GM12873 (cell line): ENCODE results near the gene OSBPL5.

Experiments
- TF ChIP-seq, protein P1 (sequence below): IDR thresholded peaks from 2 replicates; pipeline ENCODE4 v1.5.1; 2012; ENCODE audit warnings: low read depth, mild to moderate bottlenecking, moderate library complexity, low read length, control low read depth; ENCODE audit not compliant: insufficient read depth; ENCODE audit errors: missing control alignments

The OSBPL5 gene

DNA sequence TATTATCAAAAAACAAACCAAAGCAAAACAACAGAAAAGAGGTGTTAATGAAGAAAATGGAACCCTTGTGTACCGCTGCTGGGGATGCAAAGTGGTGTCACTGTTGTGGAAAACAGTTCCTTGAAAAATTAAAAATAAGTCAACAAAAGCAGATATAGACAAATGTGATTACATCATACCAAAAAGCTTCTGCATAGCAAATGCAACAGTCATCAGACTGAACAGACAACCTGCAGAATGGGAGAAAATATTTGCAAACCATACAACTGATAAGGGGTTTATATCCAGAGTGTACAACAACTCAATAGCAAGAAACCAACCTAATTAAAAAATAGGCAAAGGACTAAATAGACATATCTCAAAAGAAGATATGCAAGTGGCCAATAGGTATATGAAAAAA is 85.0 kb downstream of the OSBPL5 start:
- TF ChIP-seq, protein P1, sequence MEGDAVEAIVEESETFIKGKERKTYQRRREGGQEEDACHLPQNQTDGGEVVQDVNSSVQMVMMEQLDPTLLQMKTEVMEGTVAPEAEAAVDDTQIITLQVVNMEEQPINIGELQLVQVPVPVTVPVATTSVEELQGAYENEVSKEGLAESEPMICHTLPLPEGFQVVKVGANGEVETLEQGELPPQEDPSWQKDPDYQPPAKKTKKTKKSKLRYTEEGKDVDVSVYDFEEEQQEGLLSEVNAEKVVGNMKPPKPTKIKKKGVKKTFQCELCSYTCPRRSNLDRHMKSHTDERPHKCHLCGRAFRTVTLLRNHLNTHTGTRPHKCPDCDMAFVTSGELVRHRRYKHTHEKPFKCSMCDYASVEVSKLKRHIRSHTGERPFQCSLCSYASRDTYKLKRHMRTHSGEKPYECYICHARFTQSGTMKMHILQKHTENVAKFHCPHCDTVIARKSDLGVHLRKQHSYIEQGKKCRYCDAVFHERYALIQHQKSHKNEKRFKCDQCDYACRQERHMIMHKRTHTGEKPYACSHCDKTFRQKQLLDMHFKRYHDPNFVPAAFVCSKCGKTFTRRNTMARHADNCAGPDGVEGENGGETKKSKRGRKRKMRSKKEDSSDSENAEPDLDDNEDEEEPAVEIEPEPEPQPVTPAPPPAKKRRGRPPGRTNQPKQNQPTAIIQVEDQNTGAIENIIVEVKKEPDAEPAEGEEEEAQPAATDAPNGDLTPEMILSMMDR = no peak

DNA sequence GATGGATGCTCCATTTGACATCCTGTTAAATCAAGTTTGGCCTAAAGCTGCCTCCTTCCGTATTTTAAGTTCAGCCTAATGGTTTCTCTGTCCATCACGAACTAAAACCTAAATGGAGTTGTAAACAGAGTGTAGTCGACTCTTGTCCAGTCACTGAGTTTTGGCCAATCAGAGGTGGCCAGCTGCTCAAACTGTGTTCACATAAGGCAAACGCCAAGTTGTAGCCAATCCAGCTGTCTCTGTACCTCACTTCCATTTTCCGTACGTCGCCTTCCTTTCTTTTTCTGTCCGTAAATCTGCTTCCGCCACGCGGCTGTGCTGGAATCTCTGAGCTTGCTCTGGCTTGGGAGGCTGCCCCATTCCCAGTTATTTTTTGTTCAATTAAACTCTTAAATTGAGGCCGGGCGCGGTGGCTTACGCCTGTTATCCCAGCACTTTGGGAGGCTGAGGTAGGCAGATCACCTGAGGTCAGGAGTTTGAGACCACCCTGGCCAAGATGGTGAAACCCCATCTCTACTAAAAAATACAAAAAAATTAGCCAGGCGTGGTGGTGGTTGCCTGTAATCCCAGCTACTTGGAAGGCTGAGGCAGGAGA is 87.2 kb downstream of the OSBPL5 start:
- TF ChIP-seq, protein P1 = no peak

DNA sequence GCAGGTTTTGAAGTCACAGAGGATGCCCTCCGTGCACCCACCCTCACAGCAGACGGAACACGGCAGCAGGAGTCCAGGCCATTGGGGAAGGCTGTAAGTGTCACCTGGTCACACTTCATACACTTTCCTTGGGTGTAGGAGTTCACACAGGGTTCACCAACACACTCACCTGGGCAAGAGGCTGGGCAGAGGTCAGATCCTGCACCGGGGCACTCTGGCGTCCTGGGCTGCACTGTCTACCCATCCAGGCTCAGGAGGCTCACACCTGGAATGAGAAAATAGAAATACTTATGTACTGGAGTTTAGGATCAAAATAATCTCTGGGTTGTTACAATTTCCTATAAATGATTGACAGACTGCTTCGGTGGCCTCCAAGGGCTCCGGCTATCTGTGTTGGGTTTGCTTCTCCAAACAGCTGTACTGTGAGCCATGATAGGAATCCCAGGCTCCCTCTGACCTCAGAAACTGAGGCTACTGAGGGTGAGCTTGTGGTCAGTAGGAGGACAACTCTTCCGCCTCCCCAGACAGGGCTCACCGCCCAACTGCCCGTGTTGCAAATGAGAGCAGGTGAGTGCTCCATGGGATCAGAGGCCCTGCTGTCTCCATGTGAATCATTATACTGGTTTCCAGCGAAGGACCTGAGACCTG is 87.8 kb downstream of the OSBPL5 start:
- TF ChIP-seq, protein P1 = no peak

DNA sequence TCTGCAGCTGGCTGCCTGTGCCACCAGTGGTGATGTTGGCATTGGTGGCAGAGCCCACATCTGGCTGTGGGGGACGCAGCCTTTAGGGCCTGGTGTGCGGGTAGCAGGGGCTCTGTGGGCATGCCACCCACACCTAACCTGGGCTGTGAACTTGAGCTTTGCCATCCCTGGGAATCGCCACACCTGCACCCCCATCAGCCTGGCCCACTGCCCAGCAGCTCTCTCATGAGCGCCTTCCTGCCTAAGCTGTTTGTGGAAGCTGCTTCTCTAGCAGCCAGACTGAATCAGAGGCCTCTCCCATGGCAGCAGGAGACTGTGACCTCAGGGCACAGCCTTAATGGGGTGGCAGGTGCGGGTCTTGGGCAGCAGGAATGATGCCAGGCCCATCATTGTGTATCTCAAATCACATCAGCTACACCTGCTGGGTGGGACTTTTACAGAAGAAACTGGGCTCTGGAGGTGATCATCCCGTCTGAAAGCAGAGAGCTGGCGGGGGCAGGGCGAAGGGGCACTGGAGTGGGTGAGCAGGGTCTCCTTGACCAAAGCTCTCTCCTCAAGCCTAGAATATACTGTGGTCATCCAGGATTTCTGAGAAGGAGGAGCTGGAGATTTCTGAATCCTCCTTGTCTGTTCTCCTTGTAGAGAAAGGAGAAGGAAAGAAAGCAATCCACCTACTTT is 90.1 kb downstream of the OSBPL5 start:
- TF ChIP-seq, protein P1 = no peak

DNA sequence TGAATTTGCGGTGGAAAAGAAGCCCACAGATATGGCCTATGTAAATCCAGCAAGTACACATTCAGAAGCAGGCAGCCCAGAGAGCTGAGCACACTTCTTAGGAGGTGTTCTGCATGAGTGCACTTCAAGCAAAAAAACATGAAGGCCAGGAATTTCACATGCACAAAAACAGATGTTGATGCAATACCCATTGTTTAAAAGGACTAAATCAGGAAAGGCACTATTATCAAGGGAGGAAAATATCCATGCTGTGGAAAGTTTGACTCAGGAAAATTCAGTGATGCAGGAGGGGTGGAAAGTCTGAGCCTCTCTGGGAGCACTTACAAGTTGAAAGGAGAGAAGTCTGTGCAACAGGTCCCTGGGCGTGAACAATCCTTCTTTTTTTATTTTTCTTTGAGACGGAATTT is 92.1 kb downstream of the OSBPL5 start:
- TF ChIP-seq, protein P1 = no peak

DNA sequence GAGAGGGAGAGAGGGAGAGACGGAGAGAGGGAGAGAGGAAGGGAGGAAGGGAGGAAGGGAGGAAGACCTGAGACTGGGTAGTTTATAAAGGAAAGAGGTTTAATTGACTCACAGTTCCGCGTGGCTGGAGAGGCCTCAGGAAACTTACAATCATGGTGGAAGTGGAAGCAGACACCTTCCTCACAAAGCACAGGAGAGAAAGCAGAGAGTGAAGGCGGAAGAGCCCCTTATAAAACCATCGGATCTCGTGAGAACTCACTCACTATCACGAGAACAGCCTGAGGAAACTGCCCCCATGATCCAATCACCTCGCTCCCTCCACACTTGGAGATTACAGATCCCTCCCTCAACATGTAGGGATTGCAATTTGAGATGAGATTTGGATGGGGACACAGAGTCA is 95.7 kb downstream of the OSBPL5 start:
- TF ChIP-seq, protein P1 = no peak

DNA sequence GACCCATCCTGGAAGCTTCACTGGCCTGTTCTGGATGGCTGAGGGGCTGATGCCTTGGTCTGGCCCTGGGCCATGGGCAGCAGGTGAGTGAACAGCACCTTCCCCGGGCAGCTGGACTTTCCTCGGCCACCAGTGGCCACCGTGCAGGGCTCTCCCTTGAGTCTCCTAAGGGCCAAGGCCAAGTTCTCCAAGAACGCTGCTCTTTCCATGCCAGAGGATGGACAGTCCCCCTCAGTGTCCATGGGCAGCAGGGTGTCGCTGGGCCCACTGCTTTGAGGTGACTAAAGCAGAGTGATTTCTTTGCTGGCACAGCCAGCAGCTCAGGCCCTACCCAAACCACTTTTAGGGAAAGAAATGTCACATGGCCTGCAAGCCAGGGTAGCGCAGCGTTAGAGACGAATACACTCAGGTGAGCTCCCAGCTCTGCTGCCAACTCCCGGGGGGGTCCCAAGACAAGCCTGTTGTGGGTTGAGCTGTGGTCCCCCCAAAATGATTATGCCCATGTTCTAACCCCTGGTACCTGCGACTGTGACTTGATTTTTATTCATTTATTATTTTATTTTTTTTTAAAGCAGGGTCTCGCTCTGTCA is 104.6 kb downstream of the OSBPL5 start:
- TF ChIP-seq, protein P1 = no peak
